Dendritic cell treated with granulocyte-macrophage colony-stimulating factor and Interleukin-4, amounts not matched to agents 40 ng/mL and 50 ng/mL, for 4 days (primary cell): ENCODE results near the gene ERFL.
"Not testable (repeated sequence)": the region's sequence is repeated elsewhere in the genome, so short reads cannot be mapped to it uniquely, and the experiment has no call there.

Experiments used
- H3K27ac Mint-ChIP-seq: one replicate; pipeline ENCODE4 v1.8.0; 2022; ENCODE audit warnings: mild to moderate bottlenecking, mixed read lengths
- H3K27me3 Mint-ChIP-seq: one replicate; pipeline ENCODE4 v1.8.0; 2022; ENCODE audit warnings: mild to moderate bottlenecking, mixed read lengths
- H3K36me3 Mint-ChIP-seq: one replicate; pipeline ENCODE4 v1.8.0; 2022; ENCODE audit warnings: low read depth, mixed read lengths
- H3K4me1 Mint-ChIP-seq: one replicate; pipeline ENCODE4 v1.8.0; 2022; ENCODE audit warnings: low read depth, mixed read lengths
- H3K4me3 Mint-ChIP-seq: one replicate; pipeline ENCODE4 v1.8.0; 2022; ENCODE audit warnings: mild to moderate bottlenecking, moderate library complexity, mixed read lengths
- H3K9me3 Mint-ChIP-seq: one replicate; pipeline ENCODE4 v1.8.0; 2022; ENCODE audit warnings: mixed read lengths
- intact Hi-C: fragments of 100-400 bp; cut with micrococcal nuclease; formaldehyde crosslinking; loops from one replicate; pipeline ENCODE4 v1.15.0; 2022

The ERFL gene

GRCh38 chr19:41957161-41957837, 29.1 kb upstream of the ERFL start:
- intact Hi-C loops, result loop anchor here (5.0 kb wide), 2 partner anchors 85 to 100 kb away; no protein-coding TSS in a partner anchor
- Mint-ChIP-seq H3K4me1 (peaks cover 30% of the 10 kb centered on the region), H3K9me3 (no peaks in the 10 kb centered on the region), H3K4me3 (peak overlapping the region; percentile 91), H3K27me3 (no peaks in the 10 kb centered on the region), H3K36me3 (peaks cover 26% of the 10 kb centered on the region), H3K27ac (peak overlapping the region; percentile 54)

GRCh38 chr19:41956621-41957020, 28.4 kb upstream of the ERFL start:
- H3K36me3 Mint-ChIP-seq, result peaks cover 26% of the 10 kb centered on the region
- intact Hi-C loops, result loop anchor here (5.0 kb wide), 2 partner anchors 84 to 99 kb away; no protein-coding TSS in a partner anchor
- no peaks in the 10 kb centered on the region for H3K27me3 Mint-ChIP-seq
- H3K9me3 Mint-ChIP-seq, result no peaks in the 10 kb centered on the region
- no peak overlapping the region for H3K27ac Mint-ChIP-seq
- peaks cover 34% of the 10 kb centered on the region for H3K4me1 Mint-ChIP-seq
- no peak overlapping the region for H3K4me3 Mint-ChIP-seq

DNA sequence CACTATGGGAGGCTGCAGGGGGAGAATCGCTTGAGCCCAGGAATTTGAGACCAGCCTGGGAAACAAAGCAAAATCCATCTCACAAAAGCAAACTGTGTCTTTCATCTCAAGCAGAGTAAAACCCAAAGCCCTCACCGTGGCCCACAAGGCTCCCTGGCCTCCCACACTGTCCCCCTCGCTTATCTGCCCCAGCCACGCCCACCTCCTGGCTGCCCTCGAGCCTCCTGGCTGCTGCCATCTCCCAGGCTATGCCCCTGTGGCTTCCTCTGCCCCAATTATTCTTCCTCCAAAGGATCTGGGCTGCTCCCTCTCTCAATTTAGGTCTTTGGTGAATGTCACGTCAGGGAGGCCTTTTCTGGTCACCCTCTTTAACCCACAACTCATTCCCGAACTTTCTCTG, 27.3 kb upstream of the ERFL start:
- peaks cover 26% of the 10 kb centered on the region for H3K36me3 Mint-ChIP-seq
- H3K4me1 Mint-ChIP-seq, result peaks cover 30% of the 10 kb centered on the region
- H3K9me3 Mint-ChIP-seq, result no peaks in the 10 kb centered on the region
- no peak overlapping the region for H3K4me3 Mint-ChIP-seq
- intact Hi-C loops, result loop anchor here (5.0 kb wide), 2 partner anchors 83 to 98 kb away; no protein-coding TSS in a partner anchor
- H3K27ac Mint-ChIP-seq, result no peak overlapping the region
- H3K27me3 Mint-ChIP-seq, result no peaks in the 10 kb centered on the region

- Mint-ChIP-seq H3K36me3 (peaks cover 20% of the 10 kb centered on the region), H3K4me1 (peaks cover 5% of the 10 kb centered on the region), H3K9me3 (no peaks in the 10 kb centered on the region), H3K27ac (no peak overlapping the region), H3K4me3 (no peak overlapping the region), H3K27me3 (peaks cover 2% of the 10 kb centered on the region)
- intact Hi-C loops, result no loop called here
Observed at GRCh38 chr19:41951686-41952172, 23.5 kb upstream of the ERFL start.

GRCh38 chr19:41947091-41947490, 18.8 kb upstream of the ERFL start:
- Mint-ChIP-seq H3K36me3 (no peaks in the 10 kb centered on the region), H3K9me3 (no peaks in the 10 kb centered on the region), H3K4me1 (peaks cover 14% of the 10 kb centered on the region), H3K4me3 (no peak overlapping the region), H3K27me3 (peaks cover 12% of the 10 kb centered on the region), H3K27ac (no peak overlapping the region)
- intact Hi-C loops, result no loop called here

- no peaks in the 10 kb centered on the region for H3K9me3 Mint-ChIP-seq
- no peak overlapping the region for H3K4me3 Mint-ChIP-seq
- H3K27ac Mint-ChIP-seq, result no peak overlapping the region
- peaks cover 14% of the 10 kb centered on the region for H3K4me1 Mint-ChIP-seq
- H3K36me3 Mint-ChIP-seq, result no peaks in the 10 kb centered on the region
- H3K27me3 Mint-ChIP-seq, result peaks cover 28% of the 10 kb centered on the region
- intact Hi-C loops, result no loop called here
Observed at GRCh38 chr19:41945135-41945766, 17.0 kb upstream of the ERFL start.

DNA sequence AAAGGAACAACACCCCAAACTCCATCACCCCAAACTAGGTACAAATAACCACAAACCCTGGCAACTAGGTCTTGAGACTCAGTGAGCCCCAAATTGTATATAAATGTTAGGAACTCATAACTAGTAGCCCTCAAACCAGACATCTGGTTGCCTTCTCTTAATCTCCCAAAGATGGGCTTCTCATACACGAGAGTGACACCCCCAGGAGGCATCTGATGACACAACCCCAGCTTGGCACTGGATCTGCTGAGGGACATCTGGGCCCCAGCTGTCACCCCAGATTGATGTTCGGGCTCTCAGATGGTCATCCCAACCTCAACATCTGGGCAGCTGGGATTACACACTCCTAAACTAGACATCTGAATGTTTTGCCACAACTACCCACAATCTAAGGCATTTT, 16.1 kb upstream of the ERFL start:
- Mint-ChIP-seq H3K9me3 (no peaks in the 10 kb centered on the region), H3K36me3 (no peaks in the 10 kb centered on the region), H3K27me3 (peaks cover 34% of the 10 kb centered on the region), H3K4me3 (no peak overlapping the region), H3K27ac (no peak overlapping the region), H3K4me1 (peaks cover 19% of the 10 kb centered on the region)
- intact Hi-C loops, result no loop called here

- Mint-ChIP-seq H3K4me3 (peak overlapping the region; percentile 27), H3K4me1 (peaks cover 24% of the 10 kb centered on the region), H3K36me3 (no peaks in the 10 kb centered on the region), H3K27me3 (peaks cover 51% of the 10 kb centered on the region), H3K9me3 (no peaks in the 10 kb centered on the region), H3K27ac (no peak overlapping the region)
- intact Hi-C loops, result no loop called here
Observed at GRCh38 chr19:41941410-41942202, 13.4 kb upstream of the ERFL start.

- peak overlapping the region; percentile 35 for H3K27ac Mint-ChIP-seq
Observed at GRCh38 chr19:41940731-41941409, 12.6 kb upstream of the ERFL start.

GRCh38 chr19:41939861-41940730, 11.8 kb upstream of the ERFL start:
- Mint-ChIP-seq H3K4me3 (peak overlapping the region; percentile 75), H3K36me3 (no peaks in the 10 kb centered on the region), H3K27ac (peak overlapping the region; percentile 35), H3K27me3 (peaks cover 62% of the 10 kb centered on the region), H3K9me3 (no peaks in the 10 kb centered on the region), H3K4me1 (peaks cover 20% of the 10 kb centered on the region)
- intact Hi-C loops, result no loop called here

More at GRCh38 chr19:41940731-41941409, 12.6 kb upstream of the ERFL start:
- peaks cover 57% of the 10 kb centered on the region for H3K27me3 Mint-ChIP-seq
- peak overlapping the region; percentile 75 for H3K4me3 Mint-ChIP-seq
- no peaks in the 10 kb centered on the region for H3K36me3 Mint-ChIP-seq
- peaks cover 24% of the 10 kb centered on the region for H3K4me1 Mint-ChIP-seq
- no peaks in the 10 kb centered on the region for H3K9me3 Mint-ChIP-seq
- intact Hi-C loops, result no loop called here

GRCh38 chr19:41939209-41939608, 11.0 kb upstream of the ERFL start:
- intact Hi-C loops, H3K27ac Mint-ChIP-seq, H3K36me3 Mint-ChIP-seq, H3K9me3 Mint-ChIP-seq, H3K4me3 Mint-ChIP-seq: not testable (repeated sequence)
- H3K4me1 Mint-ChIP-seq, result peaks cover 22% of the 10 kb centered on the region
- peaks cover 69% of the 10 kb centered on the region for H3K27me3 Mint-ChIP-seq

- Mint-ChIP-seq H3K9me3 (no peaks in the 10 kb centered on the region), H3K27me3 (peaks cover 76% of the 10 kb centered on the region), H3K36me3 (no peaks in the 10 kb centered on the region), H3K27ac (no peak overlapping the region), H3K4me1 (peaks cover 32% of the 10 kb centered on the region), H3K4me3 (no peak overlapping the region)
- intact Hi-C loops, result no loop called here
Observed at GRCh38 chr19:41937525-41938468, 9.5 kb upstream of the ERFL start.
